Measurements from ENCODE around the gene REEP5. TPM values are rescaled to one million over a fixed set of nuclear protein-coding genes. Genes with fewer than 3 reads are reported as not detected.

The REEP5 gene
- total RNA-seq, 1 donor from 2014 or later: 96.4 TPM

DNA sequence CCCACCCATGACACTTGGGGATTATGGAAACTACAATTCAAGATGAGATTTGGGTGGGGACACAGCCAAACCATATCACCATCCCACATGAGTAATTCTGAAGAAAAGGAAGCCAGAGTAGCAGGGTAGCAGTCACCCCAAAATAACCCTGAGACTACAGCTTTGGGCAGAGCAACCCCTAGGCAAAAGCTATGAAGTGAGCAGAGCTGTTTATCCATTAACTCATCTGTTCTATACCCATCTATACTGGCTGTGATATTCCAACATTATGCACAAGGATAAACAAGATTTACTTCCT, 12.3 kb upstream of the REEP5 start:
- ATAC-seq (no peak), DNase-seq (no peak)
- Histone ChIP-seq H3K27ac (no peak overlapping the region), H3K4me1 (no peaks in the 10 kb centered on the region), H3K9me3 (no peaks in the 10 kb centered on the region), H3K4me3 (no peak overlapping the region), H3K36me3 (no peaks in the 10 kb centered on the region), H3K27me3 (ENCODE audit: low read depth) (no peaks in the 10 kb centered on the region)
- intact Hi-C loops (cut with DNase I): no loop called here
- TF ChIP-seq, protein P1, sequence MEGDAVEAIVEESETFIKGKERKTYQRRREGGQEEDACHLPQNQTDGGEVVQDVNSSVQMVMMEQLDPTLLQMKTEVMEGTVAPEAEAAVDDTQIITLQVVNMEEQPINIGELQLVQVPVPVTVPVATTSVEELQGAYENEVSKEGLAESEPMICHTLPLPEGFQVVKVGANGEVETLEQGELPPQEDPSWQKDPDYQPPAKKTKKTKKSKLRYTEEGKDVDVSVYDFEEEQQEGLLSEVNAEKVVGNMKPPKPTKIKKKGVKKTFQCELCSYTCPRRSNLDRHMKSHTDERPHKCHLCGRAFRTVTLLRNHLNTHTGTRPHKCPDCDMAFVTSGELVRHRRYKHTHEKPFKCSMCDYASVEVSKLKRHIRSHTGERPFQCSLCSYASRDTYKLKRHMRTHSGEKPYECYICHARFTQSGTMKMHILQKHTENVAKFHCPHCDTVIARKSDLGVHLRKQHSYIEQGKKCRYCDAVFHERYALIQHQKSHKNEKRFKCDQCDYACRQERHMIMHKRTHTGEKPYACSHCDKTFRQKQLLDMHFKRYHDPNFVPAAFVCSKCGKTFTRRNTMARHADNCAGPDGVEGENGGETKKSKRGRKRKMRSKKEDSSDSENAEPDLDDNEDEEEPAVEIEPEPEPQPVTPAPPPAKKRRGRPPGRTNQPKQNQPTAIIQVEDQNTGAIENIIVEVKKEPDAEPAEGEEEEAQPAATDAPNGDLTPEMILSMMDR (IDR thresholded peaks at IDR 0.05): no peak

DNA sequence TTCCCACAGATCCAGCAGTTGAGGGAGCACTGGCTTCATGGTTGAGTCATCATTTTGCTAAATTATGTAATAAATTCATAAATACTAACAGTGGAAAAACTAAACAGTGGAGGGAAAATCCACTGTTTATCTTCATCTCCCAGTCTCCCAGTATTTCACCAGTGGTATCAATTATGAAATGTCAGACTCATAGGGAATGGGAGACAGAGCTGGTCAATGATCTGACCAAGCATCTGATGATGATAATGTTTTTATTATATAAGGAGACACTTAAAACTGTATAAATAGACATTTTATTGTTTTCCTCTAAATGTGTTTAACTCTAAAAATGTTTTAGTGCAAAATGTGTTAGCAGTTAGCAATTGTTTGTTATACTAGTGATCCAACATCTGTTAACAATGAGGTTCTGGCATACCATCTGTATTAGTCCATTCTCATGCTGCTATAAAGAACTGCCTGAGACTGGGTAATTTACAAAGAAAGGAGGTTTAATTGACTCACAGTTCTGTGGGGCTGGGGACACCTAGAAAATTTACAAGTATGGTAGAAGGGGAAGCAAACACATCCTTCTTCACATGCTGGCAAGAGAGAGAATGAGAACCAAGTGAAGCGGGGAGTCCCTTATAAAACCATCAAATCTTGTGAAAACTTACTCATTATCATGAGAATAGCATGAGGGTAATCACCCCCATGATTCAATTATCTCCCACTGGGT, 11.8 kb upstream of the REEP5 start:
- Histone ChIP-seq H3K9me3 (no peaks in the 10 kb centered on the region), H3K27ac (no peak overlapping the region), H3K4me3 (no peak overlapping the region), H3K4me1 (no peaks in the 10 kb centered on the region), H3K36me3 (no peaks in the 10 kb centered on the region), H3K27me3 (ENCODE audit: low read depth) (no peaks in the 10 kb centered on the region)
- TF ChIP-seq, protein P1 (IDR thresholded peaks at IDR 0.05): no peak
- intact Hi-C loops (cut with DNase I): no loop called here
- DNase-seq (no peak), ATAC-seq (no peak)

DNA sequence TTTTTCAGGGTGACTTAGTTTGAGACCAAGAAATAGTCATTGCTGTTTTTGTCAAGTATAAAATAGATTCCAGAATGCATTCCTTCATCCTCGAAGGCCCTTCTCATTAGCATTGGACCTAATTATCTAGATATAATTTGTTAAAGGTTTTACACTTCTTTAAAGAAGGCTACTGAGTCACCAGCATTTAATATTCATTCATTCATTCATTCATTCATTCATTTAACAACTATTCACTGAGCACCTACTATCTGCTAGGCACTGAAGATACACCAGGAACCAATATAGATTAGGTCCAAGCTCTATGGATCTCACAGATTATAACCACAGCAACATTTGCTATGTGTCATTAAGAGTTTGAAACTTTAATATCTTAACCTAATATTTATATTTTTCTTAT, 11.1 kb upstream of the REEP5 start:
- Histone ChIP-seq H3K4me3 (no peak overlapping the region), H3K27ac (no peak overlapping the region), H3K27me3 (ENCODE audit: low read depth) (no peaks in the 10 kb centered on the region), H3K4me1 (no peaks in the 10 kb centered on the region), H3K36me3 (no peaks in the 10 kb centered on the region), H3K9me3 (no peaks in the 10 kb centered on the region)
- TF ChIP-seq, protein P1 (IDR thresholded peaks at IDR 0.05): no peak
- ATAC-seq: no peak
- no peak for DNase-seq
- intact Hi-C loops (cut with DNase I): no loop called here

DNA sequence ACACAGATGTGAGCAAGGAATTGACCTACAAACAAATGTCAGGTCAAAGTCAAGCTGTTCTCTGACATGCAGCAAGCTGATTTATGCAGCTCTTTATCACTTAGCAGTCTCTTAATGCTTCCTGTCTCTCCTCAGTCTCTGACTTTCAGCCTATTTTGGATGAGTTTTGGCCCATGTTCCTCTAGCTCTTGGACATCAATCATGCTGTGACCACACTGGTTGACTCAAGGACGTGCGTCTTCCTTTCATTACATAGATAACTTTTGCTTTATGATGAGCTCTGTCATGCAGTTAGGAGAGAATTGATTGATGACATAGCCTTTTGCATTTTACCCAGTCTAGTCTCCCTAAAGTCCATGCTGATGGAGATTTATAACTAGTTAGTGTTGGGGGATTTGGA, 9.4 kb upstream of the REEP5 start:
- no peak overlapping the region for H3K4me3 ChIP-seq
- no peaks in the 10 kb centered on the region for H3K36me3 ChIP-seq
- no peaks in the 10 kb centered on the region for H3K4me1 ChIP-seq
- H3K27me3 ChIP-seq (ENCODE audit: low read depth): no peaks in the 10 kb centered on the region
- intact Hi-C loops (cut with DNase I): no loop called here
- DNase-seq (no peak), ATAC-seq (no peak)
- H3K9me3 ChIP-seq: no peaks in the 10 kb centered on the region
- H3K27ac ChIP-seq: no peak overlapping the region
- TF ChIP-seq, protein P1 (IDR thresholded peaks at IDR 0.05): no peak

DNA sequence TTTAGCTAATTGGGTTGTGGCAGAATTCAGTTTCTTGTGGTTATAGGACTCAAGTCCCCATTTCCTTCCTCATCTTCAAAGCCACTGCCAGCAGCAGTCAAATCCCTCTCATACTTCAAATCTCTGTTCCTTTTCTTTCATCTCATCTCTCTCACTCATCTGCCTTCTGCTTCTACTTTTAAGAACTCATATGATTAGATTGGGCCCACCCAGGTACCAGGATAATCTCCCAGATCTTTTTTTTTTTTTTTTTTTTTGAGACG, 8.0 kb upstream of the REEP5 start:
- TF ChIP-seq, protein P1 (IDR thresholded peaks at IDR 0.05): no peak
- no peaks in the 10 kb centered on the region for H3K4me1 ChIP-seq
- ATAC-seq (peak in 1 of 2 donors; percentile 28), DNase-seq (no peak)
- intact Hi-C loops (cut with DNase I): no loop called here
- no peaks in the 10 kb centered on the region for H3K27me3 ChIP-seq (ENCODE audit: low read depth)
- no peaks in the 10 kb centered on the region for H3K36me3 ChIP-seq
- H3K9me3 ChIP-seq: no peaks in the 10 kb centered on the region
- H3K27ac ChIP-seq: no peak overlapping the region
- no peak overlapping the region for H3K4me3 ChIP-seq

All from lower lobe of right lung (tissue), 2 donors.